ENCODE results near the gene WSB1.

The WSB1 gene

GRCh38 chr17:27362909-27363308, 69.0 kb downstream of the WSB1 start:
- no peak for DNase-seq

- no peak for DNase-seq
Observed at GRCh38 chr17:27363326-27363725, 69.4 kb downstream of the WSB1 start.

Measured in NCI-H2171 treated with DMSO at 0.1 percent for 48 hours (cell line).